ENCODE measurements around the gene ARHGAP22.
"Not testable (repeated sequence)": the region's sequence is repeated elsewhere in the genome, so short reads cannot be mapped to it uniquely, and the experiment has no call there.

ARHGAP22 gene, protein sequence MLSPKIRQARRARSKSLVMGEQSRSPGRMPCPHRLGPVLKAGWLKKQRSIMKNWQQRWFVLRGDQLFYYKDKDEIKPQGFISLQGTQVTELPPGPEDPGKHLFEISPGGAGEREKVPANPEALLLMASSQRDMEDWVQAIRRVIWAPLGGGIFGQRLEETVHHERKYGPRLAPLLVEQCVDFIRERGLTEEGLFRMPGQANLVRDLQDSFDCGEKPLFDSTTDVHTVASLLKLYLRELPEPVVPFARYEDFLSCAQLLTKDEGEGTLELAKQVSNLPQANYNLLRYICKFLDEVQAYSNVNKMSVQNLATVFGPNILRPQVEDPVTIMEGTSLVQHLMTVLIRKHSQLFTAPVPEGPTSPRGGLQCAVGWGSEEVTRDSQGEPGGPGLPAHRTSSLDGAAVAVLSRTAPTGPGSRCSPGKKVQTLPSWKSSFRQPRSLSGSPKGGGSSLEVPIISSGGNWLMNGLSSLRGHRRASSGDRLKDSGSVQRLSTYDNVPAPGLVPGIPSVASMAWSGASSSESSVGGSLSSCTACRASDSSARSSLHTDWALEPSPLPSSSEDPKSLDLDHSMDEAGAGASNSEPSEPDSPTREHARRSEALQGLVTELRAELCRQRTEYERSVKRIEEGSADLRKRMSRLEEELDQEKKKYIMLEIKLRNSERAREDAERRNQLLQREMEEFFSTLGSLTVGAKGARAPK

DNA sequence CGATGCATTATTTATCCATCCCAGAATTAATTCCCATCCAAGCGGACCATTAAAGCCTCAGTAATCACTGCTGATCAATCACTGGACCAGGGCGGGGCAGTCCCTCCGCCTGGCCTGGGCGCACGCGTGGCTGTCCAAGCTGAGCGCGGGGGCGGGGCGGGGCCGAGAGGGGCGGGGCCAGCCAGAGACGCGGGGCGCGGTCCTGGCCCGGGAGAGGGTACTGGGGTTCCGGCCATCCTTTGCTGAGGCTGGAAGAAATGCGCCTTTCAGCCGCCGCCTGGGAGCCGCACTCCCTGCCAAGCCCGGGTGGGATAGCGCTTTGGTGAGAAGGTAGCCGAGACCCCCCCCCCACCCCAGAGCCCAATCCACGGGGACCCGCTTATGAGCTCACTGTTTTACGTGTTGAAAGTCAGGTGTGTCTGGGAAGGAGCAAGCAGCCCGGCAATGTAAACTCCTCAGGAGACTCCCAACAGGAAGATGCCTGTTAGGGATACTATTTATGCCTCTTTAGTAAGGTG is at the start of gene ARHGAP22:
TSS of gene ARHGAP22 (minus strand) at position 83 of the 518 bp plus-strand sequence. CDS start 277 bp downstream, outside the sequence.
- DNase-seq: no peak

DNA sequence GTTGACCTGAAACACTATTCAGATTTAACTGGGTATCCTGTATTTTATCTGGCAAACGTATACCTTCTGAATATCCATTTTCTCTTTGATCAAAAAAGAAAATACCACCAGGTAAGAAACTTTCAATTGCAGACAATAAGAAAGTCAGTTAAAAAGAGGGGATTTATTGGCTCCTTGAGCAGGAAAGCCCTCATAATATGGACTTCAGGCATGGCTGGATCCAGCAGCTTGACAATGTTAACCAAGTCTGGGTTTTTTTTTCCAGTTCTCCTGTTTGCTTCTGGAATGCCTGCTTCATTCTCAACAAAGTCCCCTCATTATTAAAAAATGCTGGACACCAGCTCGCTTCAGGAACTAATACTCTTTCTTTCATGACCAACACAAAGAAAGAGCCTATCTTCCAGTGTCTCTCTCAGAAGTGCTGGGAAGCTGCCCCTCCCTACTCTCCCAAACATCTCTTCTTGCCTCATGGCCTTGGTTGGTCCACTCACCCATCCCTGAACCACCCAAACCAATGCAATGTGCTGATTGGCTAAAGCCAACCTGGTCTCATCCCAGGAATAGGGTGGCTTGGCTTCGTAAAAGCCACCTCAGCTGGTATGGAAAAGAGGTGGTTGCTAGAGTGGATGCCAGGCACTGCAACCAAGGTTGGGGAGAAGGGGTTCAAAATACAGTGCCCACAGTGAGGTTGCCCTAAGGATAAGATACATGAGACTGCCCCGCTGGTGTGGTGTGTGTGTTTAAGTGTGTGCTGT is 49.2 kb upstream of the ARHGAP22 start:
- DNase-seq: no peak

DNA sequence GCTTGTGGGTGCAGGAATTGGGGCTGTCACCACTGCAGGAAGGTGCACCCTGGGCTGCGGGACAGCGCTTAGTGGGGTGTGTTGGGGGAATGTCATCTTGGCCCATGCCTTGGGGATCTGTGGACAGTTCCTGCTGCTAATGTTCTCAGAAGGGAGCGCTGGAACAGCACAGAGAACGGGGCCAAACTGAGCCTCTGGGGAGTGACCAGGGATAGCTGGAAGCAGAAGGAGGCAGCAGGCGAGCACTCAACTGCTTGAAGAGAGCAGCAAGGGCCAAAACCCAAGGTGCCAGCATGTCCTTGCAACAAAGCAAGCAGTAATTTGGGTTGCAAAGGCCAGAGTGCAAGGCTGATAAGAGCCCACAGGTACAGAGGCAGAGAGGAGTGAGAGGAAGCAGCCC is 48.5 kb upstream of the ARHGAP22 start:
- no peak for DNase-seq

DNA sequence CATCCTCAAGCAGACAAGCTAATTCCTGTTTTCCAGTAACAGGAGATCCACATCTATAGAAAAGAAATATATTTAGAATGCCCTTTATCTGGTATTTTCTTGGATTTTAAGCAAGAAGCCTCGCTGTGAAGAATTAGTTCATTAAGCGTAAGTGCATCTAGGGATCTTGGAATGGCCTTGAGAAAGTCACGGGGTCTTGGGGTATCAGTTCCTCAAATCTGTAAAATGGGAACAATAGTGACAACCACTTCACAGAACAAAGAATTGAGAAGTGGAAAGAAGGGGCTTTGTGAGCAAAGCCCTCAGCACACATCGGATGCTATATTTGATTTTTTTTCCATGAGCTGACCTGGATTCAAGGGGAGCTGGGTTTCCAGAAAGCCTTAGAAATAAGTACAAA is 47.5 kb upstream of the ARHGAP22 start:
- no peak for DNase-seq

DNA sequence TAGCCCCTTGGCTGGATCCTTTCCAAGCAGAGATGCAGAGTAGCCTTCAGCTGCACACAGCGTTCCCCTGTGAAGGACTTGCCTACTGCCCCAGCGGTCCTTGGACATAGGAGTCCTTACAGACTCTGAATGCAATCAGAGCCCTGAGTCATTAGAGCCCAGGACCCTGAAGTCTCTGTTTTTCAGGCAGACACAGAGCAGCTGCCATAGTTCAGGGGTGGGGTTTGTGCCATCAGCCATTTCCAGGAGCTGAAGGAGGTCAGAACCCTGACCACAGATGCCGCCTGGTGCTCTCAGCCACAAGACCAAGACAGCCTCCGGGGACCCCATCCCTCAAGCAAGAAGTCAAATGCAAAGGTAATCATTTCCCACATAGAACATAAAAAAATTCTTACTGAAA is 47.0 kb upstream of the ARHGAP22 start:
- no peak for DNase-seq

DNA sequence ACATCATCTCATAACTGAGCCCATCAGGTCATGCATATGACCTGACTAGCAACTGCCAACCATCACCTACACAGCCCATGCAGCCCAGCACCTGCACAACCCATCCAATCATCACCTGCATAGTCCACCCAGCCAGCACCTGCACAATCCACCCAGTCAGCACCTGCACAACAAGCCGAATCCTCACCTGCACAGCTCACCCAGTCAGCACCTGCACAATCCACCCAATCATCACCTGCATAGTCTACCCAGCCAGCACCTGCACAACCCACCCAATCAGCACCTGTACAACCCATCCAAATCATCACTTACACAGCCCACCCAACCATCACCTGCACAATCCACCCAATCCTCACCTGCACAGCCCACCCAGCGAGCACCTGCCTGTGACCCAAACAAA is 46.4 kb upstream of the ARHGAP22 start:
- no peak for DNase-seq

DNA sequence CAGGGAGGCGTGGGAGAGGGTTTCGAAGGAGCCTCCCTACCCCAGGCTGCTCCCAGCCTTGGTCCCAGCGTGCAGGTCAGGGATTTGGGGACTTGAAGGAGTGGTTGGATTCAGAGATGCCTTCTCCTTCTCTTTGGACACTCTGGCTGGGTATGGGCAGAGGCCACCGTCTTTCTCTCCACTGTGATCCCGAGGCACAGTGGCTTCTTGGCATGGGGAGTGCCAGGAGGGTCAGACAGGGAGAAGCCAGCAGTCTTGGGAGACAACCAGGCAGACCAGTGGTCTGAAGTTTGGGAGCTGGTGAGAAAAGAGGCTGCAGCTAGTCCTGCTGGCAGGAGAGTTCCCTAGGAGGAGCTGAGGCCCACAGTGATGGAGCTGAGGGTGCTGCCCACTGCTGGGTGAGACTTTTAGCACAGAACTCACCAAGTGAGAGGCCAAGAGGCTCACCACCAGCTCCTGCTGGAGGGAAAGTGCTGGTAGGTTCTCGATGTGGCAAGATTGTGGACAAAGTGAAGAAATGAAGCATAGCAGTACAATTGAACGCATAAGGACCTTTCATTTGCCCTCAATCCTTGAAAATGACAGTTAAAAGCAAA is 44.6 kb upstream of the ARHGAP22 start:
- DNase-seq: no peak

DNA sequence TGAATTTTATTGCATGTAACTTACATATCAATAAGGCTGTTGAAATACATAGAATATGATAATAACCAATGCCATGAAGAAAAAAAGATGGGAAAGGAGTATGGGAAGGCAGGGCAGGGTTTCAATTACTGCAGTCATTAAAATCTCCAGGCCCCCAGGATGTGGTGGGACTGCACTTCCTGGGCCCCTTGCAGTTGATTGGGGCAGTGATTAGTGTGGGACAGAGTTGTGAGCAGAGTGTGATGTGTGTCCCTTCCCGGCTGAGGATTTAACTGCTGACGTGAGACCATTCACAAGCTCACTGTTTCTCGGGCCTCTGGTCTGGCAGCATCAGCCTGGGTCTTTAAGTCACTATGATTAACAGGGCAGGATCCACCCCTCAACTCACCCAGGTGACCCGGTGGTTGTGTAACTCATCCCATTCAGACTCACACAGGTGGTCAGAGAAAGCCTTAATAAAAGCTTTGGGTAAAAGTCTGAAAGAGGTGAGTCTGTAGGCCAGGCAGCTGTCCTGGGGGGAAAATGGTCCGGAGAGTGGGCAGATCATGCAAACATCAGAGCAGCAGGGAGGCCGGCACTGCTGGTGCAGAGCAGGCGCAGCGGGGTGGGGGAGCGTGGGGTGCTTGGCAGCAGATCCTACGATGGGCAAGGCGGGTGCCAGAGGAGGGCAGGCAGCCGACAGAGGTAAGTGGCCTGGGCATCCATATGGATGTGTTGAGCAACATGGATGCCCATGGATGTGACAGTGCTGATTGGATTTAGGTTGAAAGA is 43.5 kb upstream of the ARHGAP22 start:
- DNase-seq: no peak

DNA sequence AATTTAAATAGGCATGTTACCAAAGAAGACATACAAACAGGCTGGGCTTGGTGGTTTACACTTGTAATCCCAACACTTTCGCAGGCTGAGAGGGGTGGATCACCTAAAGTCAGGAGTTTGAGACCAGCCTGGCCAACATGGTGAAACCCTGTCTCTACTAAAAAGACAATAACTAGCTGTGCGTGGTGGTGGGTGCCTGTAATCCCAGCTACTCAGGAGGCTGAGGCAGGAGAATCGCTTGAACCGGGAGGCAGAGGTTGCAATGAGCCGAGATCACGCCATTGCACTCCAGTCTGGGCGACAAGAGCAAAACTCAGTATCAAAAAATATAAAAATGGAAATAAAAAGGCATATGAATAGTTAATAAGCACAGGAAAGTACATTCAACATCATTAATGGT is 42.2 kb upstream of the ARHGAP22 start:
- not testable (repeated sequence) for DNase-seq

DNA sequence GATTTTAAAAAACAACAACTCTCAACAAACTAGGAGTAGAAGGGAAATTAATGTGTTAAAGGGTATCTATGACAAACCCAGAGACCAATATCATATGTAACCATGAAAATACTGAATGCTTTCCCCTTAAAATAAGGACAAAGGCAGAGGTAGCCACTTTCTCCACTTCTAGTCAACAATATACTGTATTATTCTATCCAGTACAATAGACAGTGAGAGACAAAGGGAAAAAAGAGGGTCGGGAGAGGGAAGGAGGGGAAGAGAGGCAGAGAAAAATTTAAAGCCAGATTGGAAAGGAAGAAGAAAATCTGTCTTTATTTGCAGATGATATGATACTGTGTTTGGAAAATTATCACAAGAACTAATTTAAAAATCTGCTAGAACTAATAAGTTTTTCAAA is 40.7 kb upstream of the ARHGAP22 start:
- no peak for DNase-seq

DNA sequence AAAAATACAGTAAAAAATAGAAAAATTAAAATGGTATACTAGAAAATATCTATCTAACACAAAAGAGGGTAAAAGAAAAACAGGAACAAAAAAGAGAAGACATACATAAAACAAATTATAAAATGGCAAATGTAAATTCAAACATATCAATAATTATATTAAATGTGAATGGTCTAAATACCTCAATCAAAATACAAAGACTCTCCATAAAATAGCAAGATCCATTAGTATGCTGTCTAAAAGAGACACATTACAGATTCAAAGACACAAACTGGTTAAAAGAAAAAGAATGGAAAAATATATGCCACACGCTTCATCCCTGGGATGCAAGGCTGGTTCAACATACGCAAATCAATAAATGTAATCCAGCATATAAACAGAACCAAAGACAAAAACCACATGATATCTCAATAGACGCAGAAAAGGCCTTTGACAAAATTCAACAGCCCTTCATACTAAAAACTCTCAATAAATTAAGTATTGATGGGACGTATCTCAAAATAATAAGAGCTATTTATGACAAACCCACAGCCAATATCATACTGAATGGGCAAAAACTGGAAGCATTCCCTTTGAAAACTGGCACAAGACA is 36.3 kb upstream of the ARHGAP22 start:
- not testable (repeated sequence) for DNase-seq

DNA sequence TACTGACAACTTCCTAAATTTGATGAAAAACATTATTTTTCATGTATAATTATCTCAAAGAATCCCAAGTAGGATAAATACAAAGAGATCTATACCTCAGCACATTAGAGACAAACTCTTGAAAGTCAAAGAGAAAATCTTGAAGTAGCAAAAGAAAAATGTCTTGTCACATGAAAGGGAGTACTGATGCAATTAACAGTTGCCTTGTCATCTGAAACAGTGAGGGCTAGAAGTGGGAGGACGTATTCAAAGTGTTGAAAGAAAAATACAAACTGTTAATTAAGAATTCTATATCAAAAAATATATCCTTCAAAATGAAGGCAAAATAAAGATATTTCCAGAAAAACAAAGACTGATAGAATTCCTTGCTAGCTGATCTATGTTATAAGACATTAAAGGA is 35.5 kb upstream of the ARHGAP22 start:
- no peak for DNase-seq

DNA sequence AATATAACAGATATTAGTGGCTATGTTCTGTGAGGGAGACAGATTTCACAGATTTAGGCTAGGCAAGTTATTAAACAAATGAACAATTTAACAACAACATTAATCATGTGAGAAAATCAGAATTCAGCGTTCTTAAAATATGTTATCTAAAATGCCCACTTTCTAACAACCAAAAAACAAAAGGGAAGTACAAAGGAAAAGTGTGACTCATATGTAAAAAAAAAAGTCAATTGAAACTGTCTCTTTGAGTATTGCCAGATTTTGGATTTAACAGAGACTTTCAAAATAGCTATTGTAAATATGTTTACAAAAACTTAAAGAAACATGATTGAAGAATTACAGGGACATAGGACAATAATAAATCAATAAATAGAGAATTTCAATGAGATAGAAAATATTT is 34.8 kb upstream of the ARHGAP22 start:
- no peak for DNase-seq

DNA sequence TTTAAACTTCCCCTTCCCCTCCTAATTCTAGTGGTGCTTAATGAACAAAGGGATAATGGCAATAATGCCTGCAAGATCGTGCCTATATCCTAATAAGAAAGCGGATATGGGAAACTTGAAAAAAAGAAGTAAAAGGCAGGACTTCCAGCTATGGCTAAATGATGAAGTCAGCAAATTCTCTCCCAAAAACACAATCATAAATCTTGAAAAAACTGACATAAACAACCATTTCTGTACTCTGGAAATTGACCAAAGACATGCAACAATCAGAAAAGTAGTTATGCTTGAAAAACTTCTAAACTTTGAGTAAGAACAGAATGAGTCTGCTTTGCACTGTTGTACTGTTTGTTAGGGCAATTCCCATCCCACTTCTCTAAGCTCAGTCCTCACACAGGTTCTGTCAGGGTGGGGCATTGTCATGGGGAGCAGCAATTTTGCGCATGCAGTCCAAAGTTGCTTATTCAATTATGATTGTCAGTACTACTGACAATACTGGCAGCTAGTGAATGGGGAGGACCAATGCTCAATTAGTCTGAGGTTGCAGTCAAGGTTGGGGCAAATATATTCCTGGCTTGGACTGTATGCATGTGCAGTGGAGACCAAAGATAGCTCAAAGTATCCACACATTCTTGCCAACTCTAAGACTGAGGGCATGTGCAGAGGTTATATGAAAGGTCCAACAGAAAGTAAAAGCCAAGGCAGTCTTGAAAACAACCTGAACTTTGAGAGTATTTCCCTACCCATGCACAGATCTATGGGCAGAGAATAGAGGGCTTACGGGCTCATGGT is 34.1 kb upstream of the ARHGAP22 start:
- DNase-seq: no peak

DNA sequence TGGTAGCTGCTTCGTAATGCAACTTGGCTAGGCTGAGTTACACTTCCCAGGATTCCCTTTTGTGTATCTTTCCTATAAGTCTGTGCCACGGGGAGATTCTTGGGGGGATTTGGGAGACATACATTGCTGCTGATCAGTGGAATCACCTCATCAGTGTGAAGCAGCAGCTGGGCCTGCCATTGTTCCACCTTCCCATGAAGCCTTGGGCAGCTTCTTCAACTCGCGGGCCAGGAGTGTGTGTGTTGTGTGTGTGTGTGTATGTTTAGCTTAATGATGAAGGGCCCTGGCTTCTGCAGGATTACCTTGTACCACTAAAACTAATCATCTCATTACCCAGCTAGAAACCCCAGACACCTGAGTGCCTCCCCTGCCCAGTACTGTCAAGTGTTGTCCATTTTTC is 33.3 kb upstream of the ARHGAP22 start:
- DNase-seq: no peak

DNA sequence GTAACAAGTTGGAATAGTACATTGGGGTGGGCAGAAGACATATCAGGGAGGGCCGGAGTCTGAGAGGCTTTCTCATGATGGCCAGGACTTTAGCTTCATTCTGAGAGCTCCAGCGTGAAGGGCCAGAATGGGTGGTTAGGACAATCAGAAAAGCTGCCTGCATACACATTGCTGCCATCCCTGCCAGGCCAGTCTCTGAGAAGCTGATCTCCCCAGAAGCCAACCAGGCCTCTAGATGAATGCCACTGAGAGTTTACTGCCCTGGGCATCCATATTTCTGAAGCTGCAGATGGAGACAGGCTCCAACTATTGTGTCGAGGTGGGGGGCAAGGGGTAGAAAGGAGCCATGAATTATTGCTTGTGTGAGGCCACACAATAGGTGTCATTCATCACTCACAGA is 32.0 kb upstream of the ARHGAP22 start:
- no peak for DNase-seq

DNA sequence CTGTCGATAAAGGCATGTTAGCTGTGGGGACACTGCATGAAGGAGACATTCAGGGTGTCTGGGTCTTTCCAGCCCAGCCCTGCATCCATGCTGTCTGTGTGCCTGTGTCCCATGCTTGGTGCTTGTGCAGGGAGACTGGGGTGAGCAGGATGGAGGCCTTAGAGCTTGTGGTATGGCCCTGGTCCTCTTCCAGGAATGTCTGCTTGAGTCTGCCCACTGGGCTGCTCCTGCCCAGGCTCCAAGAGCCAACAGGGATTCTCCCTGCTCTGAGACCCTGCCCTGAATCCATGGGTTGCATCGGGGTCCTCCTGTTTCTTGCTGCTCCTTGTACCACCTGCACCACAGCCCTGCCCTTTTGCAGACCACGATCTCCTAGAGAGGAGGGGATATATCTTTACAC is 31.4 kb upstream of the ARHGAP22 start:
- no peak for DNase-seq

DNA sequence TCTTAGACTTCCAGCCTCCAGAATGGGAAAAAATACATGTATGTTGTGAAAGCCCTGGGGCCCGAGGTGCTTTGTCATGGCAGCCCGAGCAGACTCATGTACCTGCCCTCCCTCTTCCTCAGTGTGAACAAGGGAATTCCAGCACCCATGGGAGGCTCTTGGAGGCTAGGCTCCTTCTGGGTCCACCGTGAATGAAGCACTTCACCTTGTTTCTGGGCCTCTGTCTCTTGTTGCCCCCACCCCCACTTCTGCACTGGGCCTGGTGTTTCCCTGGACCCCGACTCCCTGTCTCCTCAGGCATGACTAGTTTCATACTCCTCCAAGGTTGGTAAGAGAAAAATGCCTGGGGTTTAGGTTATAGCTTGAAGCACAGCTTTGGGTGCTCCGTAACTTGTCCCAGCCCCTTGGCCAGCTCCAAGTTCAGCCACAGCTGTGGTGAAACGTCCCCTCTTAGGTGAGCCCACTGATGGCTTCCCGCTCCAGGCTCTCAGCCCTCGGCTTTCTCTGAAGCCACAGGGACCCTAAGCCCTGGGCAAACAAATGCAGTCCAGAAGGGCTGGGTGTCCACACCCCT is 30.2 kb upstream of the ARHGAP22 start:
- no peak for DNase-seq

DNA sequence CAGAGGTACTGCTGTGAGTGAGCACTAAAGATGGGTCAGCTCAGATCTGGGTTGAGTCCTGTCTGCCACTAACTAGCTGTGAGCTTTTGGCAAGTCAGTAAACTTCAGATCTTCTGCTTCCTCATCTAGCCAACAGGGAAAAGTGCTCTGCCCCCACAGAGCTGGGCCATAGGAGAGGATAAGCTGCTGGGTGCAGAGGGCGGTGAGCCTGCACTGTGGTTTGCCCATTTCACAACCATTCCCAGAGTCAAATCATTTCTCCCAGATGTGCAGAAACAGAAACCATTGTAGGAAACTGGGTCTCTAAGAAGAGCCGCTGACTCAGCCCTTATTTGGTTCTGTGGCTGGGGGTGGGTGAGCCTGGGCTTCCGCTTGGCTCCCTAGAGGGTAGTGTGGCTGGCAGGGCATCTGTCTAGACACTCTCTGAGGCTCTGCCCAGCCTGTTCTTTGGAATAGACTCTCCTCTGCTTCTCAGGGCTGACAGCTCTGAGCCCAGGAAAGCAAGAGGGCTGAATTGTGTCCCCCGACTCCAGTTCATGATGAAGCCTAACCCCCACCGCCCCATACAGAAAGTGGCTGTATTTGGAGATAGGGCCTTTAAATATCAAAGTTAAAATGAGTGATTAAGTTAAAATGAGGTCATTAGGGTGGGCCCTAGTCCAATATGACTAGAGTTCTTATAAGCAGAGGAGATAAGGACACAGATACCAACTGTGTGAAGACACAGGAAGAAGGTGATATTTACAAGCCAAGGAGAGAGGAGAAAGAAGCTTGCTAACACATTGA is 29.5 kb upstream of the ARHGAP22 start:
- no peak for DNase-seq
